ENCODE measurements around the gene HK2. TPM values are rescaled to one million over a fixed set of nuclear protein-coding genes. Genes with fewer than 3 reads are reported as not detected.
"Not testable (repeated sequence)": the region's sequence is repeated elsewhere in the genome, so short reads cannot be mapped to it uniquely, and the experiment has no call there.

Gene HK2
- total RNA-seq, 1 donor from 2014 or later = 77.1 TPM

- no peaks in the 10 kb centered on the region for H3K36me3 ChIP-seq
- DNase-seq (no peak), ATAC-seq (no peak)
- intact Hi-C loops (cut with DNase I) = no loop called here
- no peak for TF ChIP-seq CTCF (IDR thresholded peaks at IDR 0.05)
- H3K9me3 ChIP-seq = no peaks in the 10 kb centered on the region
- H3K27ac ChIP-seq = no peak overlapping the region
- H3K27me3 ChIP-seq = no peaks in the 10 kb centered on the region
- H3K4me1 ChIP-seq = peaks cover 80% of the 10 kb centered on the region
- H3K4me3 ChIP-seq = no peak overlapping the region
Measured at GRCh38 chr2:74846481-74846880, 12.6 kb downstream of the HK2 start.

GRCh38 chr2:74847070-74847858, 13.3 kb downstream of the HK2 start:
- Histone ChIP-seq H3K4me3 (no peak overlapping the region), H3K9me3 (no peaks in the 10 kb centered on the region), H3K27me3 (no peaks in the 10 kb centered on the region), H3K27ac (peak overlapping the region; percentile 3), H3K4me1 (peaks cover 85% of the 10 kb centered on the region), H3K36me3 (no peaks in the 10 kb centered on the region)
- intact Hi-C loops (cut with DNase I) = no loop called here
- no peak for ATAC-seq
- no peak for DNase-seq
- TF ChIP-seq CTCF (IDR thresholded peaks at IDR 0.05) = no peak

- peak; percentile 78 for DNase-seq
- Histone ChIP-seq H3K9me3 (no peaks in the 10 kb centered on the region), H3K36me3 (no peaks in the 10 kb centered on the region), H3K4me1 (peaks cover 69% of the 10 kb centered on the region), H3K27me3 (no peaks in the 10 kb centered on the region), H3K27ac (peak overlapping the region; percentile 65), H3K4me3 (no peak overlapping the region)
- TF ChIP-seq CTCF (IDR thresholded peaks at IDR 0.05) = no peak
- intact Hi-C loops (cut with DNase I) = no loop called here
- peak; percentile 65 for ATAC-seq
Measured at GRCh38 chr2:74849228-74849892, 15.4 kb downstream of the HK2 start.

GRCh38 chr2:74850496-74851190, 16.7 kb downstream of the HK2 start:
- TF ChIP-seq CTCF (IDR thresholded peaks at IDR 0.05) = no peak
- DNase-seq = no peak
- no peak for ATAC-seq
- intact Hi-C loops (cut with DNase I) = no loop called here
- no peak overlapping the region for H3K4me3 ChIP-seq
- H3K27ac ChIP-seq = peak overlapping the region; percentile 65
- H3K36me3 ChIP-seq = no peaks in the 10 kb centered on the region
- H3K4me1 ChIP-seq = peaks cover 58% of the 10 kb centered on the region
- no peaks in the 10 kb centered on the region for H3K9me3 ChIP-seq
- no peaks in the 10 kb centered on the region for H3K27me3 ChIP-seq

- Histone ChIP-seq H3K36me3 (no peaks in the 10 kb centered on the region), H3K9me3 (no peaks in the 10 kb centered on the region), H3K4me1 (peaks cover 58% of the 10 kb centered on the region), H3K27me3 (no peaks in the 10 kb centered on the region), H3K4me3 (no peak overlapping the region), H3K27ac (peak overlapping the region; percentile 65)
- TF ChIP-seq CTCF (IDR thresholded peaks at IDR 0.05) = no peak
- DNase-seq = no peak
- no peak for ATAC-seq
- intact Hi-C loops (cut with DNase I) = no loop called here
Measured at GRCh38 chr2:74851191-74851566, 17.3 kb downstream of the HK2 start.

GRCh38 chr2:74853360-74853759, 19.4 kb downstream of the HK2 start:
- H3K4me3 ChIP-seq; H3K27me3 ChIP-seq; DNase-seq; H3K9me3 ChIP-seq; intact Hi-C loops (cut with DNase I); H3K27ac ChIP-seq; H3K36me3 ChIP-seq; ATAC-seq: not testable (repeated sequence)
- peaks cover 53% of the 10 kb centered on the region for H3K4me1 ChIP-seq
